Activated B cell treated with CpG ODN at 0.5 μM for 24 hours (primary cell): ENCODE data around the gene CD300LF. TPM values are rescaled to one million over a fixed set of nuclear protein-coding genes. Genes with fewer than 3 reads are reported as not detected.

ENCODE experiments used
- ATAC-seq: fragments of 200-7000 bp; cut with Tn5 transposase; one replicate; pipeline ENCODE4 v1.10.0; 2021; ENCODE audit warnings: low read depth, mild to moderate bottlenecking, moderate library complexity
- CTCF ChIA-PET: fragments of 350-600 bp; sonication (Branson Sonifier 250); formaldehyde crosslinking; loops from one replicate; lab custom pipeline; 2021; ENCODE audit warnings: antibody characterized with exemption; lab: Charles Lee
- POLR2A ChIA-PET: fragments of 350-600 bp; sonication (Branson Sonifier 250); formaldehyde crosslinking; loops from one replicate; lab custom pipeline; 2021; ENCODE audit warnings: antibody characterized with exemption; lab: Charles Lee
- DNase-seq: peaks from one replicate; pipeline ENCODE4 v3.0.0; 2022
- H3K27ac Mint-ChIP-seq: one replicate; pipeline ENCODE4 v1.8.0; 2020; ENCODE audit warnings: mixed read lengths
- H3K27me3 Mint-ChIP-seq: one replicate; pipeline ENCODE4 v1.8.0; 2021; ENCODE audit warnings: mixed read lengths
- H3K36me3 Mint-ChIP-seq: one replicate; pipeline ENCODE4 v1.8.0; 2021; ENCODE audit warnings: low read depth, mixed read lengths
- H3K4me1 Mint-ChIP-seq: one replicate; pipeline ENCODE4 v1.8.0; 2021; ENCODE audit warnings: mixed read lengths
- H3K4me3 Mint-ChIP-seq: one replicate; pipeline ENCODE4 v1.8.0; 2020; ENCODE audit warnings: mild to moderate bottlenecking, mixed read lengths
- H3K9me3 Mint-ChIP-seq: one replicate; pipeline ENCODE4 v1.8.0; 2020; ENCODE audit warnings: mixed read lengths
- intact Hi-C: fragments of 100-400 bp; cut with micrococcal nuclease; formaldehyde crosslinking; loops from one replicate; pipeline ENCODE4 v1.15.1; 2024
- total RNA-seq: library from RNA; stranded (reverse); gene quantifications from 2 replicates; pipeline ENCODE4 v1.2.3, GENCODE V29; 2022
- TF ChIP-seq, protein P1 (sequence below): fragments of 200-600 bp; IDR thresholded peaks from one replicate; pipeline ENCODE4 v1.8.0; 2022; ENCODE audit warnings: antibody characterized with exemption, mild to moderate bottlenecking

Gene CD300LF
- total RNA-seq, 1 donor from 2014 or later = 0.33 TPM

DNA sequence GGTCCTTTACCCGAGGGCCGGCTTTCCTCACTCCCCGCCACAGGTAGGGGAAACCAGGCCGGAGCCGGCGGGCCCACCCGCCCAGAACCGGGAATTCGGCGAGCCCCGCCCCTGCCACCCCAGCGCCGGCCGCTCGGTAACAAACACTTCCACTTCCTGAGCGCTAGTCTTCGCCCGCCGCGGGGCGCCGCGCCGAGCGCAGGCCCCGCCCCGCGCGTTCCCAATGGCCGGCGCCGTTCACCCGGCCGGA is 35.5 kb upstream of the CD300LF start:
- CTCF ChIA-PET = interaction anchor here (1.1 to 4.4 kb wide), 2 partner anchors 11 to 22 kb away, joined by 3 to 53 read pairs; no protein-coding TSS in a partner anchor
- H3K4me3 Mint-ChIP-seq = peak overlapping the region; percentile 80
- H3K9me3 Mint-ChIP-seq = no peaks in the 10 kb centered on the region
- H3K36me3 Mint-ChIP-seq = peaks cover 9% of the 10 kb centered on the region
- TF ChIP-seq, protein P1, sequence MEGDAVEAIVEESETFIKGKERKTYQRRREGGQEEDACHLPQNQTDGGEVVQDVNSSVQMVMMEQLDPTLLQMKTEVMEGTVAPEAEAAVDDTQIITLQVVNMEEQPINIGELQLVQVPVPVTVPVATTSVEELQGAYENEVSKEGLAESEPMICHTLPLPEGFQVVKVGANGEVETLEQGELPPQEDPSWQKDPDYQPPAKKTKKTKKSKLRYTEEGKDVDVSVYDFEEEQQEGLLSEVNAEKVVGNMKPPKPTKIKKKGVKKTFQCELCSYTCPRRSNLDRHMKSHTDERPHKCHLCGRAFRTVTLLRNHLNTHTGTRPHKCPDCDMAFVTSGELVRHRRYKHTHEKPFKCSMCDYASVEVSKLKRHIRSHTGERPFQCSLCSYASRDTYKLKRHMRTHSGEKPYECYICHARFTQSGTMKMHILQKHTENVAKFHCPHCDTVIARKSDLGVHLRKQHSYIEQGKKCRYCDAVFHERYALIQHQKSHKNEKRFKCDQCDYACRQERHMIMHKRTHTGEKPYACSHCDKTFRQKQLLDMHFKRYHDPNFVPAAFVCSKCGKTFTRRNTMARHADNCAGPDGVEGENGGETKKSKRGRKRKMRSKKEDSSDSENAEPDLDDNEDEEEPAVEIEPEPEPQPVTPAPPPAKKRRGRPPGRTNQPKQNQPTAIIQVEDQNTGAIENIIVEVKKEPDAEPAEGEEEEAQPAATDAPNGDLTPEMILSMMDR = no peak
- POLR2A ChIA-PET = interaction anchor here (0.7 to 6.7 kb wide), 5 partner anchors 9 to 112 kb away, joined by 4 to 76 read pairs (median 5); partner anchors contain the start of genes NAT9 and RAB37
- no peak for ATAC-seq
- intact Hi-C loops = loop anchor here (1.0 kb wide), 3 partner anchors 28 to 125 kb away; partner anchors contain the start of gene NAT9
- DNase-seq = no peak
- peaks cover 64% of the 10 kb centered on the region for H3K4me1 Mint-ChIP-seq
- peak overlapping the region; percentile 72 for H3K27ac Mint-ChIP-seq
- H3K27me3 Mint-ChIP-seq = no peaks in the 10 kb centered on the region

DNA sequence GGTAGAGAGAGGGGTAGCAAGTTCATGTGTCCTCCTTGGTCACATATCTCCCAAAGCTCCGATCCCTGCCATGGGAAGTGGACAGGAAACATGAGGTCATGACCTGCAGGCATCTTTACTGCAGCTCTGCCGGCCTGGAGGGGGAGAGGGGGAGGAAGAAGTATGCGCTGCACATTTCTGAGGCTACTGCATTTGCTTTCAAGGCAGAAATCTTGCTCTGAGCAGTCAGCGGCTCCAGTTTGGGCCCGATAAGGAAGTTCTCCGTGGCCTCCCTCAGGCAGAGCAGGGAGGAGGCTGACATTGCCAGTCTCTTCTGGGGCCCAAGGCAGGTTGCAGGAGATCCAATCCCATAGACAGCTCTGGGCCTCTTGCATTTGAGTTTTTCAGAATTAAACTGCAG is 34.2 kb upstream of the CD300LF start:
- TF ChIP-seq, protein P1 = no peak
- Mint-ChIP-seq H3K4me1 (peaks cover 65% of the 10 kb centered on the region), H3K27me3 (no peaks in the 10 kb centered on the region), H3K27ac (no peak overlapping the region), H3K4me3 (peak overlapping the region; percentile 24), H3K36me3 (no peaks in the 10 kb centered on the region), H3K9me3 (no peaks in the 10 kb centered on the region)
- ATAC-seq (no peak), DNase-seq (no peak)
- POLR2A ChIA-PET = interaction anchor here (0.6 to 6.7 kb wide), 8 partner anchors 10 to 1317 kb away, joined by 3 to 76 read pairs (median 6); partner anchors contain the start of genes FDXR, NAT9, RAB37 and UNK
- intact Hi-C loops = no loop called here
- CTCF ChIA-PET = interaction anchor here (1.1 to 4.4 kb wide), 8 partner anchors 10 to 115 kb away, joined by 3 to 53 read pairs (median 18); partner anchors contain the start of genes GRIN2C and RAB37

DNA sequence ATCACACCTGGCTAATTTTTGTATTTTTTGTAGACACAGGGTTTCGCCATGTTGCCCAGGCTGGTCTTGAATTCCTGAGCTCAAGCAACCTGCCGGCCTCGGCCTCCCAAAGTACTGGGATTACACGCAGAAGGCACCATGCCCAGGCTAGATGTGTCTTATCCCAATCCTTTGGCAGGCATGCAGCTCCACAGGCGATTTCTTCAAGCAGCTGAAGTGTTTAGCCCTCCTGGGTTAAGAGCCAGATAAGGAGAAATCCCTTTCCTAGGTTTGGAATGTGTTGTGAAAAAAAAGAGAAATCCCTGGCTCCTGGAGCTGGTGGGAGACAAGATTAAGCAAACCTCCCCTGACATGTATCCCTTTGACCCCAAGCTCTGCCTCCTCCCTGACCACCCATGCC is 33.7 kb upstream of the CD300LF start:
- no peak for ATAC-seq
- DNase-seq = no peak
- no peak overlapping the region for H3K4me3 Mint-ChIP-seq
- TF ChIP-seq, protein P1 = no peak
- no peaks in the 10 kb centered on the region for H3K9me3 Mint-ChIP-seq
- no peaks in the 10 kb centered on the region for H3K36me3 Mint-ChIP-seq
- ChIA-PET CTCF (interaction anchor here (0.9 to 4.4 kb wide), 12 partner anchors 8 to 116 kb away, joined by 3 to 53 read pairs (median 12); partner anchors contain the start of genes GRIN2C and RAB37), POLR2A (interaction anchor here (0.6 to 6.7 kb wide), 5 partner anchors 10 to 1038 kb away, joined by 4 to 76 read pairs (median 6); partner anchors contain the start of genes FDXR, RAB37 and UNK)
- H3K27me3 Mint-ChIP-seq = no peaks in the 10 kb centered on the region
- no peak overlapping the region for H3K27ac Mint-ChIP-seq
- peaks cover 65% of the 10 kb centered on the region for H3K4me1 Mint-ChIP-seq
- intact Hi-C loops = no loop called here

DNA sequence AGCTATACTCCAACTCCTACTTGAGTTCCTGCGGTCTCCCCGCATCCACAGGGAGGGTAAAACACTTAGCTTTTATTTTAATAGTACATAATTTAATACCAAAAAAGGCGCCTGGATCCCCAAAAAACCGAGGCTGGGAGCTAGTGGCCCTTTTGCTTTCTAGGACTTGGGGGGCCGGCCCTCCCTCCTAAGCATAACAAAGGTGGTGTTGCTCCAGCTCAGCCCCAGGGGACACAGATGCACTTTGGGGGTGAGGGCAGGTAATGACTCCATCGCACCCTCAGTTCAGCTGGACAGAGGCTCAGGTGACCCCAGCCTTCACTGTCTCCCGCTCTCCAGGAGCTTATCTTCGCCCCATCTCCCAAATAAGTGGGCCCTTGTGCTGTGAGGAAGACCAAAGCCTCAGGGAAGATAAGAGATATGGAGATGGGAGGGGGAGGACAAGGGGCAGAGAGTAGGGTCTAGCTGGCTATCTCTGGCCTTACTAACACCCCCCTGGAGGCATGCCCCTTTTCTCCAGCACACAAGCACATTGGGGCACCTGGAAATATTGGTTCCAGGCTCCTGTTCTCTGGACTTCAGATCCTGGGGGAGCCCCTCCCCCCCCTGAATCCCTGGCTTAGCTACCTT is 32.9 kb upstream of the CD300LF start:
- Mint-ChIP-seq H3K4me1 (peaks cover 65% of the 10 kb centered on the region), H3K27me3 (no peaks in the 10 kb centered on the region), H3K9me3 (no peaks in the 10 kb centered on the region), H3K4me3 (no peak overlapping the region), H3K36me3 (no peaks in the 10 kb centered on the region), H3K27ac (no peak overlapping the region)
- intact Hi-C loops = loop anchor here (2.0 kb wide), 1 partner anchor 13 kb away; no protein-coding TSS in a partner anchor
- DNase-seq (no peak), ATAC-seq (no peak)
- POLR2A ChIA-PET = interaction anchor here (1.3 to 6.7 kb wide), 4 partner anchors 9 to 24 kb away, joined by 4 to 76 read pairs (median 8); partner anchors contain the start of gene RAB37
- TF ChIP-seq, protein P1 = no peak
- CTCF ChIA-PET = interaction anchor here (0.9 to 4.4 kb wide), 16 partner anchors 8 to 212 kb away, joined by 3 to 53 read pairs (median 10); partner anchors contain the start of genes GRIN2C and RAB37
